Measurements from ENCODE around the gene DBI.

DNA sequence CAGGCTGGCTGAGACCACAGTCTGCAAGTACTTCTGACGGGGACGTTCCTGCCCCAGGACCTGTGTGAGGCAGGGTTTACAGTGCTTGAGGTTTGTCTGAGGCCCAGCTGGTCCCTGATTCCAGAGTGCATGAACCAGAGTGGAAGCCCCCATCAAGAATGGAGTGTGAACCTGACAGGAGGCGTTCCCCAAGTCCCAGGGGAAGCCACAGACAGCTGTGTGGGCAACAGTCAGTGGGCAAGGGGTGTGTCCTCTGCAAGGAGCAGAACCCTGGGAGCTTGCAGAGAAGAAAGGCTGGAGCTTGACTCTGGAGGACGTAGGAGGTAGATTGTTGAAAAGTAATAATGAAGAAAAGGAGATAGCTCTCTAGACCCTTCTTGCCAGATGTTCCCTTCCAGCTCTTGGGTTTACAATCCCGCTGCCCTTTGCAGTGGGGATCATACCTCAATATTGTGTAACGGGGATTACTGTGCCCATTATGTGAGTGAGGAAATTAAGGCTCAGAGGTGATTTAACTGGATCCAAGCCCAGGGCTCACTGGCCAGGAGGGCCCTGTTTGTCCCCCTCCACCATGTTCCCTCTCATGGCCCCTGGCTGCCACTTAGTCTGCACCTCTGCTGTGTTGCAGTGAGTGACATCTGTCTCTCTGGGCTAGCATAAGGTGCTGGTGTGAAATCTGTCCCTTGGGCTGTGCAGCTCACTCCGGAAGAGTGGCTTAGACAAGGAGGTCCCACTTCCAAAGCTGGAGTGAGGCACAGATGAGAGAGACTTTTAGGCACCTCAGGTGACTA, 6.2 kb downstream of the DBI start:
- no peak for TF ChIP-seq CTCF (IDR thresholded peaks at IDR 0.05)
- TF ChIP-seq POLR2A (IDR thresholded peaks at IDR 0.05) = no peak

All from testis (tissue), 2 donors.